Endothelial cell of umbilical vein (primary cell): ENCODE measurements around the gene MCF2L. TPM values are rescaled to one million over a fixed set of nuclear protein-coding genes. Genes with fewer than 3 reads are reported as not detected.

Experiments used
- BruUV-seq: library from RNA; stranded (reverse); fragments of 400-500 nt; replicated peaks from 2 replicates; lab custom pipeline; 2021; lab: Mats Ljungman, UMichigan
- CTCF ChIA-PET: fragments of 300-600, 350-600 bp; sonication (Branson Sonifier 250); formaldehyde crosslinking; loops from one replicate; lab custom pipeline; 2021; ENCODE audit warnings: antibody characterized with exemption, inconsistent platforms; lab: Charles Lee
- POLR2A ChIA-PET: fragments of 300-600, 350-600 bp; sonication (Branson Sonifier 250); formaldehyde crosslinking; loops from one replicate; lab custom pipeline; 2021; ENCODE audit warnings: antibody characterized with exemption, inconsistent platforms; lab: Charles Lee
- DNase-seq: peaks from one replicate; pipeline ENCODE4 v3.0.0-alpha.2; 2011; ENCODE audit warnings: low read depth, low spot score
- FAIRE-seq: peaks from 2 replicates; lab custom pipeline; 2011; peaks lifted over from hg19 to GRCh38; lab: Jason Lieb, UNC
- H2AFZ ChIP-seq: 2 replicates; pipeline ENCODE4 v1.6.0; 2012; ENCODE audit warnings: low read depth, low read length, control low read depth, inconsistent platforms
- H3K27ac ChIP-seq: 2 replicates; pipeline ENCODE4 v1.5.1; 2011; ENCODE audit warnings: low read depth, mild to moderate bottlenecking, control low read depth, low read length, moderate library complexity; ENCODE audit not compliant: insufficient read depth
- H3K27me3 ChIP-seq, 2 experiments: 2 replicates each; pipeline versions ENCODE4 v1.6.0 to v1.6.1; 2011; ENCODE audit warnings: low read length in 2 of 2, mixed read lengths in 1 of 2; ENCODE audit not compliant: control insufficient read depth in 2 of 2, insufficient read depth in 2 of 2
- H3K36me3 ChIP-seq, 2 experiments: 2 replicates in 1 of 2; 3 replicates in 1 of 2; pipeline ENCODE4 v1.5.1; 2011; ENCODE audit warnings: low read length in 2 of 2, mild to moderate bottlenecking in 1 of 2, moderate library complexity in 1 of 2; ENCODE audit not compliant: control insufficient read depth in 2 of 2, insufficient read depth in 2 of 2; ENCODE audit errors: extremely low read depth in 1 of 2
- H3K4me1 ChIP-seq: 3 replicates; pipeline ENCODE4 v1.5.1; 2011; ENCODE audit warnings: mild to moderate bottlenecking, low read length; ENCODE audit not compliant: control insufficient read depth, insufficient read depth; ENCODE audit errors: extremely low read depth
- H3K4me2 ChIP-seq: 2 replicates; pipeline ENCODE4 v1.6.1; 2011; ENCODE audit warnings: low read length, control low read depth, mixed read lengths; ENCODE audit not compliant: insufficient read depth
- H3K4me3 ChIP-seq, 3 experiments: fragments of 200-600 bp in 1 of 3; sonication (generic), shearing (Covaris generic) in 1 of 3; replicated peaks in 1 of 3; 2 replicates each; pipeline ENCODE4 v1.5.1; 2011 to 2016; ENCODE audit warnings: control low read depth in 3 of 3, low read length in 3 of 3, mild to moderate bottlenecking in 2 of 3, inconsistent platforms in 1 of 3, low read depth in 1 of 3, moderate library complexity in 1 of 3; ENCODE audit not compliant: insufficient read depth in 1 of 3
- H3K79me2 ChIP-seq: 2 replicates; pipeline ENCODE4 v1.6.0; 2012; ENCODE audit warnings: low read length, inconsistent platforms; ENCODE audit not compliant: control insufficient read depth, insufficient read depth
- H3K9ac ChIP-seq: replicated peaks from 2 replicates; pipeline ENCODE3; 2011; ENCODE audit warnings: low read length, control low read depth; ENCODE audit not compliant: insufficient read depth; ENCODE audit errors: extremely low read depth
- H3K9me1 ChIP-seq: replicated peaks from 3 replicates; pipeline ENCODE4 v1.6.0; 2011; ENCODE audit warnings: mild to moderate bottlenecking, low read length; ENCODE audit not compliant: control insufficient read depth, insufficient read depth; ENCODE audit errors: extremely low read depth
- H3K9me3 ChIP-seq: replicated peaks from 2 replicates; pipeline ENCODE4 v1.5.1; 2012; ENCODE audit warnings: low read length, inconsistent platforms; ENCODE audit not compliant: control insufficient read depth, insufficient read depth
- H4K20me1 ChIP-seq: replicated peaks from 2 replicates; pipeline ENCODE3; 2011; ENCODE audit warnings: mild to moderate bottlenecking, low read length; ENCODE audit not compliant: control insufficient read depth, insufficient read depth; ENCODE audit errors: extremely low read depth
- CTCF ChIP-seq, 2 donors: IDR thresholded peaks; 1 replicate in 1 of 2; 2 replicates in 1 of 2; pipeline ENCODE4 v1.5.1; 2011; ENCODE audit warnings: low read length in 2 of 2, mild to moderate bottlenecking in 2 of 2, moderate library complexity in 2 of 2, control low read depth in 1 of 2, inconsistent platforms in 1 of 2, low read depth in 1 of 2; ENCODE audit not compliant: insufficient read depth in 1 of 2; ENCODE audit errors: extremely low read depth in 1 of 2
- EZH2 ChIP-seq: IDR thresholded peaks from 2 replicates; pipeline ENCODE4 v1.6.1; 2012; ENCODE audit warnings: borderline replicate concordance, low read depth, mild to moderate bottlenecking, moderate library complexity, low read length, inconsistent platforms; ENCODE audit not compliant: severe bottlenecking
- FOS ChIP-seq: IDR thresholded peaks from 2 replicates; pipeline ENCODE4 v1.6.1; 2011; ENCODE audit warnings: mild to moderate bottlenecking, low read length, moderate library complexity, borderline replicate concordance; ENCODE audit not compliant: insufficient read depth
- GATA2 ChIP-seq: IDR thresholded peaks from 2 replicates; pipeline ENCODE4 v1.7.0; 2011; ENCODE audit warnings: low read depth, mild to moderate bottlenecking, moderate library complexity, mixed read lengths, low read length; ENCODE audit not compliant: insufficient read length, insufficient read depth
- JUN ChIP-seq: IDR thresholded peaks from 2 replicates; pipeline ENCODE4 v1.6.1; 2011; ENCODE audit warnings: borderline replicate concordance, low read depth; ENCODE audit not compliant: insufficient read length, insufficient read depth
- MAX ChIP-seq: IDR thresholded peaks from 2 replicates; pipeline ENCODE4 v1.6.1; 2011; ENCODE audit not compliant: insufficient read depth, insufficient read length
- MYC ChIP-seq: IDR thresholded peaks from one replicate; pipeline ENCODE4 v1.6.1; 2011; ENCODE audit warnings: mild to moderate bottlenecking, low read depth, low read length
- POLR2A ChIP-seq: IDR thresholded peaks from 2 replicates; pipeline ENCODE4 v1.6.1; 2012; ENCODE audit warnings: low read depth, mild to moderate bottlenecking, control low read depth, low read length
- POLR2AphosphoS5 ChIP-seq: IDR thresholded peaks from 2 replicates; pipeline ENCODE4 v1.6.1; 2012; ENCODE audit warnings: low read depth, mild to moderate bottlenecking, control low read depth, low read length, moderate library complexity; ENCODE audit not compliant: insufficient read depth
- dilution Hi-C: fragments of 300-500 bp; cut with MboI; formaldehyde crosslinking; loops from one replicate; pipeline ENCODE4 v1.15.0; 2019; ENCODE audit warnings: low sequenced_read_pairs; ENCODE audit not compliant: extremely low pct_ligation_motif_present
- intact Hi-C: fragments of 100-400 bp; cut with micrococcal nuclease; formaldehyde crosslinking; loops from one replicate; pipeline ENCODE4 v1.10.0; 2022
- polyA plus RNA-seq, 4 experiments: library from polyadenylated mRNA; depleted of rRNA in 3 of 4; stranded (reverse) in 3 of 4; unstranded in 1 of 4; fragments of >200 nt; gene quantifications; 2 replicates each; pipeline versions ENCODE4 v1.2.1 to v1.2.3, GENCODE V29; 2011 to 2012; ENCODE audit warnings: missing spikeins in 1 of 4
- total RNA-seq: library from RNA; stranded (reverse); gene quantifications from 2 replicates; pipeline ENCODE4 v1.2.3, GENCODE V29; 2021

Gene MCF2L
- total and polyA plus RNA-seq, 2 donors (not counting 3 experiments of a cell fraction or from before 2014, with no cell fraction given) = 0.33 to 0.58 TPM

DNA sequence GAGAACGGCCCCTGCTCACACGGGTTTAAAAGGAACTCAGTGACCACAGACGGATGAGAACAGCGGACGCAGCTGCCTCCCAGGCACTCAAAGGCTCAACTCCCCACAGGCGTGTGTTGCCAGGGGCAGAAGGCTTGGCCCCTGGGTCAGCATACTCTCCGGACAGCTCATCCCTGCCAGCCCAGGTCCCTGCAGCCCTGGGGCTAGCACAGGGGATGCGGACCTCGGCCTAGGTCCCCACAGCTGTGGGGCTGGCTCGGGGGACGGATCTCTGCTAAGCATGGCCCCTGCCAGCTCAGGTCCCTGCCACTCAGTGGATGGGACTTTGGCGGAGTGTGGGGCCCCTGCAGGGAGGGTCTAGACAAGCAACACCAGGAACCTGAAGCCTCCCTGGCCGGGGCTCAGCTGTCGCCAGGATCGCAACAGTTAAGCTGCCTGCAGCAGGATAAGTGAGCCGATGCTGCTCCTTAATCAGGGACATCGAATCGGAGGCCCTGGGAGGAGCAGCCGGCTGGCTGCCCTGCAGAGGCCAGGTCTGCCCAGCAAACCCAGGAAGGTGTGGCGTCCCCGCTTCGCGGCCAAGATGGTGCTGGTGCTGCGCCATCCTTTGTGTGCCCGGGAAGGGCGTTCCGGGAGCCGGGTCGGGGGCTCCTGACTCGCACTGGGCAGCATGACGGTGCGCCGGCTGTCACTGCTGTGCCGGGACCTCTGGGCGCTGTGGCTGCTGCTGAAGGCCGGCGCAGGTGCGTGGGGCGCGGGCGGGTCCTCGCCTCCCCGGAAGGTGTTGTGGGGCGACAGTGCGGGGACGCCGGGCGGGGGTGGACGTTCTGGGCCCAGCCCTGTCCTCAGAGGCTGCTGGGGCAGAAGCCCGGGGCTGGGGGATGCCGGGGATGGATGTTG is 32.5 kb downstream of the MCF2L start:
- H3K4me3 ChIP-seq = no peak overlapping the region
- no peak overlapping the region for H3K4me2 ChIP-seq
- H4K20me1 ChIP-seq = no peaks in the 10 kb centered on the region
- no peak for TF ChIP-seq GATA2
- FAIRE-seq (no peak), DNase-seq (no peak)
- H3K27ac ChIP-seq = no peak overlapping the region
- no peaks in the 10 kb centered on the region for H3K9me3 ChIP-seq
- no peak overlapping the region for H3K9ac ChIP-seq
- H3K79me2 ChIP-seq = no peaks in the 10 kb centered on the region
- CTCF ChIA-PET = interaction anchor here (1.5 to 1.8 kb wide), 2 partner anchors 10 to 28 kb away, joined by 6 to 7 read pairs; no protein-coding TSS in a partner anchor
- BruUV-seq = no TSS peak
- no peaks in the 10 kb centered on the region for H3K36me3 ChIP-seq
- dilution Hi-C loops (no loop called here), intact Hi-C loops (no loop called here)
- POLR2A ChIA-PET = no interaction called here
- no peaks in the 10 kb centered on the region for H3K9me1 ChIP-seq
- H3K4me1 ChIP-seq = no peaks in the 10 kb centered on the region
- H3K27me3 ChIP-seq = no peaks in the 10 kb centered on the region
- no peak overlapping the region for H2AFZ ChIP-seq

DNA sequence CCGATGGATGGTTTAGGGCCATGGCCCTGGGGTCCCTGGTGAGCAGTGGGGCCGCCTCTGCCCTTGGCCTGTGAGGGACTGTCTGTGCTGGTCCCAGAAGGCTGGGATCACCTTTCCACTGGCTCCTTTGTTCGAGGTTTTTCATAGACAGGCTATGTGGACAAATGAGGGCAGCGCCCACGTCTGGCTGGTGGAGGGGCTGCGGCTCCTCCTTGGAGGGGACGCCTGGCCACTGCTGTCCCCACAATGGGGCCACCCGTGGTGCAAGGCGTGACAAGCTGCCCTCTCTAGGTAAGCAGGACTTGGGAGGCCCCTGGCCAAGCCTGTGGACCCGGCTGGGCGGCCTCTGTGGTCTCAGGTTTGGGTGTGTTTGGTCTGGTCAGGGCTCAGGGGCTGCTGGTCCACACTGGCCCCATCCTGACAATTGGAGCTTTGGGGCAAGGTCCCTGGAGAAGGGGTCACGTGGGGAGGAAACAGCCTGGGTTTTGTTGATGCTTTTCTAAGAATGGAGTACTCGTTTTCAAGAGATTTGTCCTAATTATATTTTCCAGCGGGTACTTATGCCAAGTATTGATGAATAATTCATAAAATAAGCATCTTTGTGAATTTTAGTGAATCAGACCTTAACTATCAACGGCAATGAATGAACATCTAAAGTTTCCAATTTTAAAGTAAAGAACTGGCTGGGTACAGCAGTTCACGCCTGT is 33.3 kb downstream of the MCF2L start:
- Histone ChIP-seq H3K9me1 (no peaks in the 10 kb centered on the region), H3K36me3 (no peaks in the 10 kb centered on the region), H3K9ac (no peak overlapping the region), H3K27ac (no peak overlapping the region), H3K79me2 (no peaks in the 10 kb centered on the region), H3K4me2 (no peak overlapping the region), H3K27me3 (no peaks in the 10 kb centered on the region), H3K4me3 (no peak overlapping the region), H2AFZ (no peak overlapping the region), H3K4me1 (no peaks in the 10 kb centered on the region), H3K9me3 (no peaks in the 10 kb centered on the region), H4K20me1 (no peaks in the 10 kb centered on the region)
- POLR2A ChIA-PET = no interaction called here
- CTCF ChIA-PET = no interaction called here
- intact Hi-C loops (no loop called here), dilution Hi-C loops (no loop called here)
- DNase-seq = no peak
- TF ChIP-seq POLR2AphosphoS5 (no peak), GATA2 (no peak), CTCF (IDR thresholded peaks at IDR 0.05; ENCODE audit: extremely low read depth in 1 of 2, insufficient read depth in 1 of 2, low read depth in 1 of 2, low read length in 2 of 2) (no peak), POLR2A (no peak), MAX (no peak), MYC (no peak), FOS (no peak), JUN (no peak), EZH2 (no peak)
- no TSS peak for BruUV-seq
- no peak for FAIRE-seq
